Hippocampal formation (tissue), 2 donors: Measurements from ENCODE around the gene XPO1.
"Not testable (repeated sequence)": the region's sequence is repeated elsewhere in the genome, so short reads cannot be mapped to it uniquely, and the experiment has no call there.

ENCODE experiments used
- DNase-seq, 2 donors: peaks; one replicate each; lab custom pipeline; 2025; lab: John Stamatoyannopoulos, UW

The XPO1 gene

DNA sequence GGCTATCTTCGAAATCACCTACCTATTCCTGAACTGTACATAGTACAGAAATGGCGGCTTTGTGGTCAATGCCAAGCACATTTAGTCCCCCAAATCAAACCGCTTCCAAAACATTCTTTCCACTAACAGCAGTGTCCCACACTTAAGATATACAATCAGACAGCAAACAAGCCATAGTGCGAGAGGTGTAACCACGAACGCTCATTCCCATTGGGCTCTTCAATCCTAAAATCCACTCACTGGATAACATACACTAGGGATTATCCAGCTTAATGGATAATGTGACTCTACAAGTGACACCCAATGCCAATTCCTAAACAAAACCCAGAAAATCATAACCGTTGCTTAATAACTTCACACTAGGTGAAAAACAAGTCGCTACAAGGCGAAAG lies 2.0 kb downstream of the XPO1 start:
- DNase-seq, result no peak

GRCh38 chr2:61535449-61535848 lies 2.7 kb downstream of the XPO1 start:
- no peak for DNase-seq

DNA sequence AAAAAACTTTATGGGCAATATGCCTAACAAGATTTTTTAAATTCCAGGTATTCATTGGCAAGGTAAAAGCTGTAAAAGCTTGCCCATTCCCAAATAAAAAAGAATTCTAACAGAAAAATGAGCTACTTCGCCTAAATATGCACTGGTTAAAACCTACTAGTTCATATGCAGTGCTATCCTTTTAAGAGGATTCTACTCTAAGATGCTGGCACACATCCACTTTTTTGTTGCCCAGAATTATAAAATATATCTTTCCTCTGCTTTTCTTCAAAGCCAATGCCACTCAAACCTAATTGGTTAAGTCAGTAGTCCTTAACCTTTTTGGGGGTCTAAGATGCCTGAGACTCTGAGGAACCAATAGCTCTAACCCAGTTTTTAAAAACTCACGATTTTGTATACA lies 3.2 kb downstream of the XPO1 start:
- no peak for DNase-seq

DNA sequence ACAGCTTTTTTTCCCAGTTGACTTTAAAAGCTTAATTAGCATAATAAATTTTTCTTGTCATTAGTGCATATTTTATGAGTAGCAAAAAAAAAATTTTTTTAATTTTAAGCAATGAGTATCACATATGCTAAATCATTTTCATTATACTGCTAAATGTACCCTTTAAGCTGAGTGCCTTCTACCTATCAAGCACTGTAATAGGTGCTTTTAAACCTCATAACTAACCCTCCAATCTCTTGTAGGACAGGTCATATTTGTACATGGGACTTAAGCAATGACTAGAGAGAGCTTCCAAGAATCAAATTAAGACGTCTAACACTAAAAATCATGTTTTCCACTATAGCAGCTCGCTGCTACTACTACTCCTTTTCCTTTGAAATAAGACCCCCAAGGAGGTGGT lies 7.4 kb downstream of the XPO1 start:
- DNase-seq, result no peak

DNA sequence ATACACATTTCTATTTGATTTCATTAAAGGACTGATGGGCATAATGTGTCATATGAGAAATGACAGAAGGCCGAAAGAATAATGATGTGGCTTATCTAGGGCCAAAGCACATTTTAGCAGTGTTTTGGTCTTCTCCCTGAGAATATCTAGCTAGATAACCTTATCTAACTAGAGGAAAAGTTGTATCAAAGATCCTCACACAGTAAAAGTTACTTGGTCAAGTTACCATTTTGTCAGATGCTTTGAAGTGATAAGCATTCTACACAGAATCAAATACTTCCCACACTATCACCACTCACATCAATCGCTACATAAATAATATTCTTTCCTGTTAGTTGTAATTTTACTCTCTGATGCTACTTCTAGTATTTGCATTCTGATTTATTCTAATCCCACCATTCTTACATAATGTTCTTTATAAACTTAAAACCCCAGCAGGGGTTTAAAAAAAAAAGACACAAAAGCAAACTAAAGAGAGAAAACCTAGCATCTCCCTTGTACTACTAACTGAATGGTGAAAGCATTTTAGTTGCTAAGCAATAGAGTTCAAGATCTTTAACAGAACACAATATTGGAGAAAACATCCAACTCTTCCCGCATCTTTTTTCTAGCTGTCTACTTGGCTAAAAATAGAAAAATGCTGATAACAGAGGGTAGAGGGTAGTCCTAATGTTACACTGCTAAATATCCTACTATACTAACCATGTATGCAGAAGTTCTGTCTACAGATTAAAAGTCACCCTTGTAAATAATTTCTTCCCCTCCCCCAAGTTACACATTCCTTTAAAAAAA lies 8.0 kb downstream of the XPO1 start:
- no peak for DNase-seq

- DNase-seq, result no peak
Observed at GRCh38 chr2:61520261-61520660, 17.9 kb downstream of the XPO1 start.

DNA sequence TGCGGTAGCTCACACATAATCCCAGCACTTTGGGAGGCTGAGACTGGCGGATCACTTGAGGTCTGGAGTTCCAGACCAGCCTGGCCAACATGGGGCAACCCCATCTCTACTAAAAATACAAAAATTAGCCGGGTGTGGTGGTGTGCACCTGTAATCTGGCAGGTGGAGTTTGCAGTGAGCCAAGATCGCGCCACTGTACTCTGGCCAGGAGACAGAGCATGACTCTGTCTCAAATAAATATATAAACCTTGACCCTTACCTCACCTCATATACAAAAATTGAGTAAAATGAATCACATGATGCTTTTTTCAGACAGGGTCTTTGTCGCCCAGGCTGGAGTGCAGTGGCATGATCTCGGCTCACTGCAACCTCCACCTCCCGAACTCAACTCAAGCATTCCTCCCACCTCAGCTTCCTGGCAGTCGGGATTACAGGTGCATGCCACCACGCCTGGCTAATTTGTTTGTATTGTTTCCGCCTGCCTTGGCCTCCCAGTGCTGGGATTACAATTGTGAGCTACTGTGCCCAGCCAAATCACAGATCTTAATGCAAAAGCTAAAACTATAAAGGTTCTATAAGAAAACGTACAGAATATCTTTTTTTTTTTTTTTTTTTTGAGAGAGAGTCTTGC lies 25.3 kb downstream of the XPO1 start:
- DNase-seq, result no peak

DNA sequence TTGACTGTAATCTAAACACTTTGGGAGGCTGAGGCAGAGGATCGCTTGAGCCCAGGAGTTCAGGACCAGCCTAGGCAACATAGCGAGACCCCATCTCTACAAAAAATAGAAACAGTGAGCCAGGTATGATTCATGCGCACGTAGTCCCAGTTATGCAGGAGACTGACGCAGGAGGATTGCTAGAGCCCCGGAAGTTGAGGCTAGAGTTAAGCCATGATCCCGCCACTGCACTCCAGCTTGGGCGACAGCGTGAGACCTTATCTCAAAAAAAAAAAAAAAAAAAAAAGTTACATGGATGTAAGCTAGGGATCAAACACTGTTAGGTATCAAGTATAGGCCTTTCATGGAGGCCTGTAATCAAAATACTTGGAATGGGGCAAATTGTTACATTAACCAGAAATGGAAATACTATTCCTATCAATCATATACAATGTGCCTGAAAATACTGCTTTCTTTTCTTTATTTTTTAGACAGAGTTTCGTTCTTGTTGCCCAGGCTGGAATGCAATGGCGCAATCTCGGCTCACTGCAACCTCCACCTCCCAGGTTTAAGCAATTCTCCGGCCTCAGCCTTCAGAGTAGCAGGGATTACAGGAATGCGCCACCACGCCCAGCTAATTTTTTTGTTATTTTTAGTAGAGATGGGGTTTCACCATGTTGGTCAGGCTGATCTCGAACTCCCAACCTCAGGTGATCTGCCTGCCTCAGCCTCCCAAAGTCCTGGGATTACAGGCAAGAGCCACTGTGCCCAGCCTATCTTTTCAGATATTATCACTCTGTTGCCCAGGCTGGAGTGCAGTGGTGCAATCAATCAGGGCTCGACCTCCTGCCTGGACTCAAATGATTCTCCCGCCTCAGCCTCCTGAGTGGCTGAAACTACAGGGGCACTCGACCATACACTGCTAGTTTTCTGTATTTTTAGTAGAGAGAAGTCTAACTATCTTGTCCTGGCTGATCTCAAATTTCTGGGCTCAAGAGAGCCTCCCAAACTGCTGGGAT lies 27.2 kb downstream of the XPO1 start:
- no peak for DNase-seq

DNA sequence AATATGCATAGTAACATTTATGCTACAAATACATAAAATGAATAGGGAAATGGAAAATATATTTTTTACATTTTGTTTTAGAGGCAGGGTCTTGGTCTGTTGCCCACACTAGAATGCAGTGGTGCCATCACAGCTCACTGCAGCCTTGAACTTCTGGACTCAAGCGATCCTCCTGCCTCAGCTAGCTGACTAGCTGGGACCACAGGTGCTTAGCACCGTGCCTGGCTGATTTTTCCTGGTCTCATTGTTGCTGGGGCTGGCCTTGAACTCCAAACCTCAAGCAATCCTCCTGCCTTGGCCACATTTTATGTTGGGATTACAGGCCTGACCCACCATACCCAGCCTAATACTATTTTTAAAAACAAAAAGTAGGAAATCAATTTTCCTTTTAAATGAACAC lies 33.2 kb downstream of the XPO1 start:
- no peak for DNase-seq

DNA sequence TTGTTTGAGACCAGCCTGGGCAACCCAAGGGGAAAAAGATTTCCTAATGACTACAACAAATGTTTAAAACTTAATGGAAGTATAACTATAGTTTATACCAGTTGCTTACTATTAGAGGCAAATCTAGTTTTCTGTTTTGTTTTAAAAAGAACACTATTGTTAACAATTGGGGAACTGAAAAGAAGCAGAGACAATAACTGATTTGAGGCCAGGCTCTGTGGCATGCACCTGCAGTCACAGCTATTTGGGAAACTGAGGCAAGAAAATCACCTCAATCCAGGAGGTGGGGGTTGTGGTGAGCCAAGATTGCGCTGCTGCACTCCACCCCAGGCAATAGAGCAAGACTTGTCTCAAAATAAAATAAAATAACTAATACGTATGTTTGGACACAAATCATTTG lies 39.1 kb downstream of the XPO1 start:
- no peak for DNase-seq

- DNase-seq, result no peak
Observed at GRCh38 chr2:61493523-61493942, 44.6 kb downstream of the XPO1 start.

- DNase-seq, result no peak
Observed at GRCh38 chr2:61492476-61492875, 45.7 kb downstream of the XPO1 start.

DNA sequence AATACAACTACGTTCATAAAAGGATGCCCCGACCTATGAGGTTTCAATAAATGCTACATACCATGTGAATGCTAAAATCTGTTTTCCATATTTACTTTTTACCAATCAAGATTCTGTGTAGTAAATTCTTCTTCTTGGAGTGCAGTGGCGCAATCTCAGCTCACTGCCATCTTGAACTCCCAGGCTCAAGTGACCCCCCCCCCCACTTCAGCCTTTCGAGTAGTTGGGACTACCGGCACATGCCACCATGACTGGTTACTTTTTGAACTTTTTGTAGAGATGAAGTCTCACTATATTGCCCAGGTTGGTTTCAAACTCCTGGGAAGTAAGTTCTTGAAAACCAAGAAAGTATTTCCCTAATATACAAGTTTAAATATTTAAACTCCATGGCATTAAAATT lies 52.9 kb downstream of the XPO1 start:
- DNase-seq, result no peak

- DNase-seq, result no peak
Observed at GRCh38 chr2:61478086-61478485, 60.1 kb downstream of the XPO1 start.

DNA sequence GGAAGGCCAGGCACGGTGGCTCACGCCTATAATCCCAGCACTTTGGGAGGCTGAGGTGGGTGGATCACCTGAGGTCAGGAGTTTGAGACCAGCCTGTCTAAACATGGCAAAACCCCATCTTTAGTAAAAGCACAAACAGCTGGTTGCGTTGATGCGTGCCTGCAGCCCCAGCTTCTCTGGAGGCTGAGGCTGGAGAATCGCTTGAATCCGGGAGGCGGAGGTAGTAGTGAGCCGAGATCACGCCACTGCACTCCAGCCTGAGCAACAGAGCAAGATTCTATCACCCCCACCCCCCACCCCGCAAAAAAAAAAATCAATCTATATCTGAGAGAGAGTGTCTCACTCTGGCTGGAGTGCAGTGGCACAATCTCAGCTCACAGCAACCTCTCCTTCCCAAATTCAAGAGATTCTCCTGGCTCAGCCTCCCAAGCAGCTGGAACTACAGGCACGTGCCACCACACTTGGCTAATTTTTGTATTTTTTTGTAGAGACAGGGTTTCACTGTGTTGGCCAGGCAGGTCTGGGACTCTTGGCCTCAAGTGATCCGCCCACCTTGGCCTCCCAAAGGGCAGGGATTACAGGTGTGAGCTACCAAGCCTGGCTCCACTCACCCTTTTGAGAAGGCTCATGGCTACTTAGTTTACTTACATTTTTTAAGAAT lies 61.1 kb downstream of the XPO1 start:
- DNase-seq, result not testable (repeated sequence)

- peak in 1 of 2 donors; percentile 30 for DNase-seq
Observed at GRCh38 chr2:61471905-61472805, 66.0 kb downstream of the XPO1 start.

- DNase-seq, result peak; percentile 93 to 94
Observed at GRCh38 chr2:61470965-61471904, 66.9 kb downstream of the XPO1 start, which contains the start of gene USP34. USP34 (minus strand) TSS chr2:61471087; CDS start chr2:61470692, 395 bp downstream.

DNA sequence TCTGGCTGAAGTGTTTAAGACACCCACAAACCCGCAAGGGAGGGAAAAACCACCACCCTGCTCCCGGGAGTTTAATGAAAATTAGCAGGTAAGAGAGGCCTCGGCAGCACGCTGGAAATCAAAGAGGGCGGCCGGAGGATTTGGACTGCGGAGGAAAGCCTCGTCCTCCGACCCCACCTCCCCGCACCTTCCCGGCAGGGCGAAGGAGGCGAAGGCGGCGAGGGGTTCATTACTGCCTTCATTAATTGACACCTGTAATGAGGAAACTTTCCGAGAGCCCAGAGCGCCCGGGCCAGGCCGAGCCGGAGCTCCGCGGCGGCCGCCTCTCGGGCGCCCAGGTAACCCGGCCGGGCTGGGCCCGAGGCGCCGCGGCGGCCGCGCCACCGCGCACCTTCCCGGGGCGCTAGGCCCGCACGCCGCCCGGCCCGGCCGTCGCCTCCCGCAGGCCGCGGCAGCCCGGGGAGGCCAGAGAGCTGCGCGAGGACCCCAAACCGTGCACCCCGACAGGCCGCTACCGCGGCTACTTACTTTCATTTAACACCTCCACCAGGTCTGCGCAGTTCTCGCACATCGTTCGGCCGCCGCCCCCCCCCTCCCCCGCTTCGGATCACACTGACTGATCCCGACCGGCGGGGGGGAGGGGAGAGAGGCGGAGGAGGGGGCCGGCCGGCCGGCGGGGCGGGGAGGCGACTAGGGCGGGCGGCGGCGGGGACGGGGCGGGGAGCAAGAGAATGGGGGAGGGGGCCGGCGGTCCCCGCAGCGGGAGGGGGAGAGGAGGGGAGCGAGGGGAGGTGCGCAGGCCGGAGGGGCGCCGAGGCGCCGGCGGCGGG lies 67.8 kb downstream of the XPO1 start:
- peak; percentile 80 to 85 for DNase-seq
